ENCODE results near the gene C14orf119.

GRCh38 chr14:23052182-23052623, 43.1 kb upstream of the C14orf119 start:
- TF ChIP-seq CTCF (conservative IDR thresholded peaks at IDR 0.05; ENCODE audit: low read length) (no peak), EZH2phosphoT487 (IDR thresholded peaks at IDR 0.05; ENCODE audit: borderline replicate concordance, low read depth, low read length) (no peak)

All from OCI-LY7 (cell line).